Loucy (cell line): ENCODE measurements around the gene UBE4B.

Experiments
- CTCF ChIP-seq: fragments of 200-600 bp; sonication (generic); conservative IDR thresholded peaks from 2 replicates; pipeline ENCODE4 v1.5.1; 2014; ENCODE audit warnings: mild to moderate bottlenecking, antibody characterized with exemption, low read length
- EZH2phosphoT487 ChIP-seq: fragments of 200-600 bp; IDR thresholded peaks from 2 replicates; pipeline ENCODE4 v1.6.1; 2018; ENCODE audit warnings: antibody characterized with exemption, mild to moderate bottlenecking, moderate library complexity, borderline replicate concordance

- no peak for TF ChIP-seq CTCF
- TF ChIP-seq EZH2phosphoT487, result no peak
These were observed 52.3 kb downstream of the UBE4B start for GRCh38 chr1:10085076-10085475.
